K562 (cell line): ENCODE data around the gene TRANK1. TPM values are rescaled to one million over a fixed set of nuclear protein-coding genes. Genes with fewer than 3 reads are reported as not detected.
A peak's percentile ranks its signal among the peaks of the same experiment; 100 is the strongest.

Experiments
- FOSL1 ChIP-seq: fragments of 200-800 bp; sonication (Bioruptor generic); conservative IDR thresholded peaks from 2 replicates; pipeline ENCODE4 v1.6.1; 2016; ENCODE audit warnings: missing genetic modification characterization, missing compliant biosample characterization
- GTF2F1 ChIP-seq: IDR thresholded peaks from 2 replicates; pipeline ENCODE4 v1.6.1; 2011; ENCODE audit warnings: low read depth, low read length, improper control_type of control experiment
- HLTF ChIP-seq: fragments of 450-650 bp; IDR thresholded peaks from 2 replicates; pipeline ENCODE4 v1.6.1; 2016
- PTTG1 ChIP-seq: fragments of 450-650 bp; IDR thresholded peaks from 2 replicates; pipeline ENCODE4 v1.6.1; 2016; ENCODE audit warnings: low read depth, mild to moderate bottlenecking, missing genetic modification characterization, missing compliant biosample characterization
- SAFB2 ChIP-seq: fragments of 200-400 bp; formaldehyde crosslinking; IDR thresholded peaks from 2 replicates; pipeline ENCODE4 v1.6.1; 2018; ENCODE audit warnings: borderline replicate concordance, low read length, low read depth, moderate library complexity; ENCODE audit not compliant: severe bottlenecking
- SRSF1 ChIP-seq: fragments of 200-400 bp; formaldehyde crosslinking; IDR thresholded peaks from 2 replicates; pipeline ENCODE4 v1.6.1; 2017; ENCODE audit warnings: mild to moderate bottlenecking, low read depth, low read length, moderate library complexity
- TAF1 ChIP-seq: IDR thresholded peaks from 2 replicates; pipeline ENCODE4 v1.6.1; 2011; ENCODE audit warnings: mild to moderate bottlenecking, low read length, moderate library complexity; ENCODE audit not compliant: insufficient read depth, control insufficient read depth, severe bottlenecking; ENCODE audit errors: extremely low read depth
- polyA plus RNA-seq, 8 experiments: library from polyadenylated mRNA; depleted of rRNA in 4 of 8; stranded (reverse) in 5 of 8; unstranded in 3 of 8; fragments of >200 nt; fragmentation: Nextera tagmentation in 2 of 8; fragmentation: Illumina TruSeq in 1 of 8; extraction: Ambion mirVana in 2 of 8; extraction: Trizol in 1 of 8; gene quantifications; 2 replicates each; pipeline versions ENCODE4 v1.2.1 to v1.2.3, GENCODE V29; 2011 to 2014; ENCODE audit warnings: inconsistent platforms in 1 of 8, missing spikeins in 1 of 8
- total RNA-seq, 7 experiments: library from RNA; depleted of rRNA in 6 of 7; stranded (reverse); fragments of >200 nt in 6 of 7; fragmentation: Illumina TruSeq in 2 of 7; extraction: Trizol in 2 of 7; gene quantifications; 2 replicates each; pipeline versions ENCODE4 v1.2.1 to v1.2.3, GENCODE V29; 2011 to 2021; ENCODE audit warnings: low replicate concordance in 1 of 7
- TF ChIP-seq, protein P1 (sequence below): IDR thresholded peaks from 3 replicates; pipeline ENCODE4 v1.6.1; 2011; ENCODE audit warnings: borderline replicate concordance, mild to moderate bottlenecking, moderate library complexity; ENCODE audit not compliant: insufficient read length; ENCODE audit errors: extremely low read depth
- TF ChIP-seq, protein P2 (sequence below), 2 experiments: fragments of 250-450 bp in 1 of 2; fragments of 450-650 bp in 1 of 2; sonication (Bioruptor Pico) in 1 of 2; IDR thresholded peaks; 2 replicates each; pipeline versions ENCODE4 v1.6.1 to v1.8.0; 2016 to 2021; ENCODE audit warnings: mild to moderate bottlenecking in 2 of 2, moderate library complexity in 2 of 2, missing compliant biosample characterization in 1 of 2, missing genetic modification characterization in 1 of 2
- TF ChIP-seq, protein P3 (sequence below): IDR thresholded peaks from 2 replicates; pipeline ENCODE4 v1.6.1; 2014; ENCODE audit warnings: antibody characterized with exemption
- TF ChIP-seq, protein P4 (sequence below): sonication (generic); formaldehyde crosslinking; IDR thresholded peaks from 2 replicates; pipeline ENCODE4 v1.8.1; 2023; ENCODE audit warnings: mild to moderate bottlenecking, missing genetic modification reagents
- TF ChIP-seq, protein P5 (sequence below): fragments of 450-650 bp; formaldehyde crosslinking; IDR thresholded peaks from 2 replicates; pipeline ENCODE4 v1.4.0; 2020; ENCODE audit warnings: mild to moderate bottlenecking, moderate library complexity
- TF ChIP-seq, protein P6 (sequence below), 2 experiments: fragments of 450-650 bp; conservative IDR thresholded peaks; 2 replicates each; pipeline ENCODE4 v1.6.1; 2017; ENCODE audit warnings: mild to moderate bottlenecking in 2 of 2, moderate library complexity in 2 of 2
- TF ChIP-seq, protein P7 (sequence below), 2 experiments: fragments of 450-650 bp in 1 of 2; sonication (generic) in 1 of 2; formaldehyde crosslinking in 1 of 2; IDR thresholded peaks in 1 of 2; conservative IDR thresholded peaks in 1 of 2; 2 replicates each; pipeline versions ENCODE4 v1.6.1 to v1.8.1; 2016 to 2023; ENCODE audit warnings: mild to moderate bottlenecking in 2 of 2, moderate library complexity in 2 of 2, inconsistent platforms in 1 of 2, missing genetic modification reagents in 1 of 2

TRANK1 gene
- total and polyA plus RNA-seq, 9 of the 15 experiments (the other 6 are each of a cell fraction or from before 2014, with no cell fraction given) = 0.41 to 5.3 (median 2.1) TPM

DNA sequence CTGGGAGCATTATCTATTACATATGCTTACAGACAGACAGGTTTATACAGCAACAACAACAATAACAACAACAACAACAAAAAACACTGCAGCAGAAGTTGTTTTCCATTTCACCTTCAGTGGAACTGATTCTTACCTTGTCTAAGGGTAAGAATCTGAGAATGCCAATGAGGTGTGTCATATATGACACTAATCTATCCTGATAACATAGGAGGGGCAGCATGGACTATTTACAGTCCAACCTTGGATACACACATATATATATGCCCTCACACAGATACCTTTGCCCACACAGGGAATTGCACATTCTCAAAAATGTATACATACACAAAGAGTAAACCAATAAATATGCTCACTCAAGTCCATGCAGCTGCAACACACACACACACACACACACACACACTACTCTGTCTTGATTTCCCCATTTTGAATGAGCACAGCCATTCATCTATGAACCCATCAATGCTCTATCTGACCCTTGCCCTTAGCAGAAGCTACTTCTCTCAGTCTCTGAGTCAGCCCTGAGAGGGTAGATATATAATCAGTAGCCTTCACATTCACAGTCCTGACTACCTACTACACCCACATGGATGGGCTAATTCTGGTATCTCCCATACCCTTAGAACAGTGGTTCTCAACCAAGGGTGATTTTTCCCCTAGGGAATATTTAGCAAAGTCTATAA lies 9.7 kb upstream of the TRANK1 start (continued):
- TF ChIP-seq, protein P1, sequence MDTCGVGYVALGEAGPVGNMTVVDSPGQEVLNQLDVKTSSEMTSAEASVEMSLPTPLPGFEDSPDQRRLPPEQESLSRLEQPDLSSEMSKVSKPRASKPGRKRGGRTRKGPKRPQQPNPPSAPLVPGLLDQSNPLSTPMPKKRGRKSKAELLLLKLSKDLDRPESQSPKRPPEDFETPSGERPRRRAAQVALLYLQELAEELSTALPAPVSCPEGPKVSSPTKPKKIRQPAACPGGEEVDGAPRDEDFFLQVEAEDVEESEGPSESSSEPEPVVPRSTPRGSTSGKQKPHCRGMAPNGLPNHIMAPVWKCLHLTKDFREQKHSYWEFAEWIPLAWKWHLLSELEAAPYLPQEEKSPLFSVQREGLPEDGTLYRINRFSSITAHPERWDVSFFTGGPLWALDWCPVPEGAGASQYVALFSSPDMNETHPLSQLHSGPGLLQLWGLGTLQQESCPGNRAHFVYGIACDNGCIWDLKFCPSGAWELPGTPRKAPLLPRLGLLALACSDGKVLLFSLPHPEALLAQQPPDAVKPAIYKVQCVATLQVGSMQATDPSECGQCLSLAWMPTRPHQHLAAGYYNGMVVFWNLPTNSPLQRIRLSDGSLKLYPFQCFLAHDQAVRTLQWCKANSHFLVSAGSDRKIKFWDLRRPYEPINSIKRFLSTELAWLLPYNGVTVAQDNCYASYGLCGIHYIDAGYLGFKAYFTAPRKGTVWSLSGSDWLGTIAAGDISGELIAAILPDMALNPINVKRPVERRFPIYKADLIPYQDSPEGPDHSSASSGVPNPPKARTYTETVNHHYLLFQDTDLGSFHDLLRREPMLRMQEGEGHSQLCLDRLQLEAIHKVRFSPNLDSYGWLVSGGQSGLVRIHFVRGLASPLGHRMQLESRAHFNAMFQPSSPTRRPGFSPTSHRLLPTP = no peak
- TF ChIP-seq PTTG1 (no peak), TAF1 (no peak), FOSL1 (tag) (peak; percentile 89), SRSF1 (no peak), GTF2F1 (no peak), HLTF (peak; percentile 54; the same call in 1 of the 2 replicates), SAFB2 (no peak)
- TF ChIP-seq, protein P2, sequence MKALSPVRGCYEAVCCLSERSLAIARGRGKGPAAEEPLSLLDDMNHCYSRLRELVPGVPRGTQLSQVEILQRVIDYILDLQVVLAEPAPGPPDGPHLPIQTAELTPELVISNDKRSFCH (CRISPR knock-in tag; IDR thresholded peaks at IDR 0.05) = no peak
- TF ChIP-seq, protein P2 (tag; IDR thresholded peaks at IDR 0.05) = no peak
- TF ChIP-seq, protein P3, sequence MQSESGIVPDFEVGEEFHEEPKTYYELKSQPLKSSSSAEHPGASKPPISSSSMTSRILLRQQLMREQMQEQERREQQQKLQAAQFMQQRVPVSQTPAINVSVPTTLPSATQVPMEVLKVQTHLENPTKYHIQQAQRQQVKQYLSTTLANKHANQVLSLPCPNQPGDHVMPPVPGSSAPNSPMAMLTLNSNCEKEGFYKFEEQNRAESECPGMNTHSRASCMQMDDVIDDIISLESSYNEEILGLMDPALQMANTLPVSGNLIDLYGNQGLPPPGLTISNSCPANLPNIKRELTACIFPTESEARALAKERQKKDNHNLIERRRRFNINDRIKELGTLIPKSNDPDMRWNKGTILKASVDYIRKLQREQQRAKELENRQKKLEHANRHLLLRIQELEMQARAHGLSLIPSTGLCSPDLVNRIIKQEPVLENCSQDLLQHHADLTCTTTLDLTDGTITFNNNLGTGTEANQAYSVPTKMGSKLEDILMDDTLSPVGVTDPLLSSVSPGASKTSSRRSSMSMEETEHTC = no peak
- TF ChIP-seq, protein P4, sequence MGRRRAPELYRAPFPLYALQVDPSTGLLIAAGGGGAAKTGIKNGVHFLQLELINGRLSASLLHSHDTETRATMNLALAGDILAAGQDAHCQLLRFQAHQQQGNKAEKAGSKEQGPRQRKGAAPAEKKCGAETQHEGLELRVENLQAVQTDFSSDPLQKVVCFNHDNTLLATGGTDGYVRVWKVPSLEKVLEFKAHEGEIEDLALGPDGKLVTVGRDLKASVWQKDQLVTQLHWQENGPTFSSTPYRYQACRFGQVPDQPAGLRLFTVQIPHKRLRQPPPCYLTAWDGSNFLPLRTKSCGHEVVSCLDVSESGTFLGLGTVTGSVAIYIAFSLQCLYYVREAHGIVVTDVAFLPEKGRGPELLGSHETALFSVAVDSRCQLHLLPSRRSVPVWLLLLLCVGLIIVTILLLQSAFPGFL (CRISPR knock-in tag) = no peak
- TF ChIP-seq, protein P5, sequence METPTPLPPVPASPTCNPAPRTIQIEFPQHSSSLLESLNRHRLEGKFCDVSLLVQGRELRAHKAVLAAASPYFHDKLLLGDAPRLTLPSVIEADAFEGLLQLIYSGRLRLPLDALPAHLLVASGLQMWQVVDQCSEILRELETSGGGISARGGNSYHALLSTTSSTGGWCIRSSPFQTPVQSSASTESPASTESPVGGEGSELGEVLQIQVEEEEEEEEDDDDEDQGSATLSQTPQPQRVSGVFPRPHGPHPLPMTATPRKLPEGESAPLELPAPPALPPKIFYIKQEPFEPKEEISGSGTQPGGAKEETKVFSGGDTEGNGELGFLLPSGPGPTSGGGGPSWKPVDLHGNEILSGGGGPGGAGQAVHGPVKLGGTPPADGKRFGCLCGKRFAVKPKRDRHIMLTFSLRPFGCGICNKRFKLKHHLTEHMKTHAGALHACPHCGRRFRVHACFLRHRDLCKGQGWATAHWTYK (CRISPR knock-in tag) = no peak
- TF ChIP-seq, protein P6, sequence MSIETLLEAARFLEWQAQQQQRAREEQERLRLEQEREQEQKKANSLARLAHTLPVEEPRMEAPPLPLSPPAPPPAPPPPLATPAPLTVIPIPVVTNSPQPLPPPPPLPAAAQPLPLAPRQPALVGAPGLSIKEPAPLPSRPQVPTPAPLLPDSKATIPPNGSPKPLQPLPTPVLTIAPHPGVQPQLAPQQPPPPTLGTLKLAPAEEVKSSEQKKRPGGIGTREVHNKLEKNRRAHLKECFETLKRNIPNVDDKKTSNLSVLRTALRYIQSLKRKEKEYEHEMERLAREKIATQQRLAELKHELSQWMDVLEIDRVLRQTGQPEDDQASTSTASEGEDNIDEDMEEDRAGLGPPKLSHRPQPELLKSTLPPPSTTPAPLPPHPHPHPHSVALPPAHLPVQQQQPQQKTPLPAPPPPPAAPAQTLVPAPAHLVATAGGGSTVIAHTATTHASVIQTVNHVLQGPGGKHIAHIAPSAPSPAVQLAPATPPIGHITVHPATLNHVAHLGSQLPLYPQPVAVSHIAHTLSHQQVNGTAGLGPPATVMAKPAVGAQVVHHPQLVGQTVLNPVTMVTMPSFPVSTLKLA (conservative IDR thresholded peaks at IDR 0.05) = 0 out of 4 replicates have a peak, but pooled peaks of 1 of the 2 experiments have one; percentile 23
- TF ChIP-seq, protein P7, sequence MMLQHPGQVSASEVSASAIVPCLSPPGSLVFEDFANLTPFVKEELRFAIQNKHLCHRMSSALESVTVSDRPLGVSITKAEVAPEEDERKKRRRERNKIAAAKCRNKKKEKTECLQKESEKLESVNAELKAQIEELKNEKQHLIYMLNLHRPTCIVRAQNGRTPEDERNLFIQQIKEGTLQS (IDR thresholded peaks at IDR 0.05) = peak; percentile 67
- TF ChIP-seq, protein P7 (CRISPR knock-in tag; conservative IDR thresholded peaks at IDR 0.05) = no peak
